Esophagus muscularis mucosa (tissue), 4 donors: Measurements from ENCODE around the gene CDON.

ENCODE experiments used
- CTCF ChIP-seq, 3 experiments: fragments of 200-600 bp in 2 of 3; fragments of 450-650 bp in 1 of 3; sonication (generic) in 2 of 3; IDR thresholded peaks; one replicate each; pipeline ENCODE4 v1.5.1; 2017 to 2019; ENCODE audit warnings: antibody characterized with exemption in 3 of 3, mild to moderate bottlenecking in 2 of 3, moderate library complexity in 1 of 3
- EP300 ChIP-seq: sonication (generic); formaldehyde crosslinking; IDR thresholded peaks from one replicate; pipeline ENCODE4 v1.6.1; 2017; ENCODE audit warnings: antibody characterized with exemption
- POLR2A ChIP-seq: fragments of 450-650 bp; IDR thresholded peaks from one replicate; pipeline ENCODE4 v1.6.1; 2017; ENCODE audit warnings: antibody characterized with exemption, moderate library complexity, mild to moderate bottlenecking, low read depth
- POLR2AphosphoS5 ChIP-seq, 2 donors: sonication (generic); formaldehyde crosslinking; IDR thresholded peaks; one replicate each; pipeline ENCODE4 v1.6.1; 2017; ENCODE audit warnings: antibody characterized with exemption in 2 of 2

- TF ChIP-seq CTCF (IDR thresholded peaks at IDR 0.05) (no peak), POLR2A (no peak), EP300 (no peak), POLR2AphosphoS5 (IDR thresholded peaks at IDR 0.05) (no peak)
Measured at GRCh38 chr11:126103150-126103549, 40.5 kb upstream of the CDON start.
